H1 (cell line): ENCODE results near the gene PHACTR2. TPM values are rescaled to one million over a fixed set of nuclear protein-coding genes. Genes with fewer than 3 reads are reported as not detected.

ENCODE experiments used
- CTCF ChIA-PET: fragments of 300-600 bp; sonication (Branson Sonifier 250); formaldehyde crosslinking; loops from one replicate; lab custom pipeline; 2021; ENCODE audit not compliant: partially characterized antibody; lab: Charles Lee
- POLR2A ChIA-PET: fragments of 300-600 bp; sonication (Branson Sonifier 250); formaldehyde crosslinking; loops from one replicate; lab custom pipeline; 2021; ENCODE audit warnings: inconsistent platforms; ENCODE audit not compliant: partially characterized antibody; lab: Charles Lee
- DNase-seq, 2 experiments: peaks; one replicate each; pipeline versions ENCODE4 v3.0.0 to v3.0.0-alpha.2; 2010 to 2022; ENCODE audit warnings: low spot score in 2 of 2, low read depth in 1 of 2, mixed read lengths in 1 of 2
- FAIRE-seq: peaks from 2 replicates; lab custom pipeline; 2011; peaks lifted over from hg19 to GRCh38; lab: Jason Lieb, UNC
- H2AFZ ChIP-seq: 2 replicates; pipeline ENCODE4 v1.8.1; 2012; ENCODE audit warnings: low read length, inconsistent platforms
- H2AK5ac ChIP-seq: 2 replicates; pipeline ENCODE4 v1.6.1; 2013; ENCODE audit warnings: low read depth, low read length
- H2BK120ac ChIP-seq: replicated peaks from 2 replicates; pipeline ENCODE3; 2013; ENCODE audit warnings: low read depth, low read length, inconsistent platforms
- H2BK12ac ChIP-seq: 2 replicates; pipeline ENCODE4 v1.6.1; 2013; ENCODE audit warnings: low read depth, low read length
- H2BK15ac ChIP-seq: 2 replicates; pipeline ENCODE4 v1.6.1; 2013; ENCODE audit warnings: low read length
- H2BK20ac ChIP-seq: 2 replicates; pipeline ENCODE4 v1.6.1; 2013; ENCODE audit warnings: low read length
- H2BK5ac ChIP-seq: 2 replicates; pipeline ENCODE4 v1.6.1; 2013; ENCODE audit warnings: low read depth, low read length
- H3K14ac ChIP-seq: 2 replicates; pipeline ENCODE4 v1.6.1; 2013; ENCODE audit warnings: inconsistent platforms; ENCODE audit not compliant: insufficient read length
- H3K18ac ChIP-seq: 2 replicates; pipeline ENCODE4 v1.6.1; 2013; ENCODE audit warnings: low read length; ENCODE audit errors: extremely low read depth
- H3K23ac ChIP-seq: 2 replicates; pipeline ENCODE4 v1.6.1; 2013; ENCODE audit warnings: inconsistent platforms; ENCODE audit not compliant: insufficient read length
- H3K23me2 ChIP-seq: 2 replicates; pipeline ENCODE4 v1.6.1; 2013; ENCODE audit warnings: low read depth, low read length
- H3K27ac ChIP-seq: 2 replicates; pipeline ENCODE4 v1.6.1; 2011; ENCODE audit warnings: low read depth, low read length, inconsistent platforms
- H3K27me3 ChIP-seq, 4 experiments: replicated peaks in 1 of 4; 1 replicate in 1 of 4; 2 replicates in 3 of 4; pipeline versions ENCODE4 v1.6.1 to v1.8.1; 2011 to 2013; ENCODE audit warnings: low read length in 3 of 4, mild to moderate bottlenecking in 3 of 4, inconsistent platforms in 2 of 4, mixed read lengths in 2 of 4, moderate library complexity in 1 of 4; ENCODE audit not compliant: control insufficient read depth in 3 of 4, insufficient read depth in 3 of 4; ENCODE audit errors: extremely low read depth in 1 of 4
- H3K36me3 ChIP-seq, 4 experiments: 2 replicates each; pipeline versions ENCODE4 v1.6.1 to v1.8.1; 2011 to 2013; ENCODE audit warnings: mild to moderate bottlenecking in 4 of 4, low read length in 3 of 4, moderate library complexity in 2 of 4, control low read depth in 1 of 4, inconsistent platforms in 1 of 4; ENCODE audit not compliant: insufficient read depth in 4 of 4, control insufficient read depth in 2 of 4
- H3K4ac ChIP-seq: replicated peaks from 2 replicates; pipeline ENCODE3; 2013; ENCODE audit warnings: low read length, low read depth, mixed read lengths, inconsistent platforms; ENCODE audit not compliant: insufficient read length
- H3K4me1 ChIP-seq, 4 experiments: replicated peaks in 1 of 4; 1 replicate in 1 of 4; 2 replicates in 3 of 4; pipeline versions ENCODE4 v1.6.1 to v1.8.1; 2011 to 2013; ENCODE audit warnings: low read length in 3 of 4, inconsistent platforms in 2 of 4, mixed read lengths in 1 of 4; ENCODE audit not compliant: insufficient read depth in 4 of 4, control insufficient read depth in 3 of 4
- H3K4me2 ChIP-seq, 2 experiments: 2 replicates each; pipeline versions ENCODE4 v1.6.1 to v1.8.1; 2011 to 2013; ENCODE audit warnings: low read depth in 2 of 2, low read length in 2 of 2, control low read depth in 1 of 2, inconsistent platforms in 1 of 2, mild to moderate bottlenecking in 1 of 2; ENCODE audit not compliant: insufficient read depth in 1 of 2
- H3K4me3 ChIP-seq, 4 experiments: fragments of 200-600, 300-600 bp in 1 of 4; sonication (generic), shearing (Covaris generic), sonication (Bioruptor Twin) in 1 of 4; 2 replicates each; pipeline versions ENCODE4 v1.5.1 to v1.8.1; 2011 to 2016; ENCODE audit warnings: low read length in 4 of 4, low read depth in 3 of 4, control low read depth in 2 of 4, inconsistent platforms in 2 of 4, mild to moderate bottlenecking in 2 of 4, mixed read lengths in 1 of 4, moderate library complexity in 1 of 4; ENCODE audit not compliant: insufficient read depth in 2 of 4; ENCODE audit errors: extremely low read depth in 1 of 4
- H3K56ac ChIP-seq: replicated peaks from 2 replicates; pipeline ENCODE3; 2013; ENCODE audit warnings: low read depth, mild to moderate bottlenecking, mixed read lengths, low read length, inconsistent platforms; ENCODE audit not compliant: insufficient read length
- H3K79me1 ChIP-seq: 2 replicates; pipeline ENCODE4 v1.6.1; 2013; ENCODE audit warnings: low read depth, low read length, control low read depth
- H3K79me2 ChIP-seq, 2 experiments: 2 replicates each; pipeline versions ENCODE4 v1.6.1 to v1.8.1; 2012 to 2013; ENCODE audit warnings: low read length in 2 of 2, mild to moderate bottlenecking in 2 of 2, inconsistent platforms in 1 of 2; ENCODE audit not compliant: insufficient read depth in 2 of 2, control insufficient read depth in 1 of 2
- H3K9ac ChIP-seq, 4 experiments: replicated peaks in 1 of 4; 1 replicate in 1 of 4; 2 replicates in 3 of 4; pipeline versions ENCODE4 v1.6.1 to v1.8.1; 2011 to 2013; ENCODE audit warnings: low read depth in 3 of 4, low read length in 3 of 4, control low read depth in 2 of 4, mild to moderate bottlenecking in 2 of 4, moderate library complexity in 2 of 4, inconsistent platforms in 1 of 4; ENCODE audit errors: extremely low read depth in 1 of 4
- H3K9me3 ChIP-seq, 2 experiments: 2 replicates each; pipeline versions ENCODE4 v1.6.1 to v1.8.1; 2012 to 2013; ENCODE audit warnings: mild to moderate bottlenecking in 2 of 2, moderate library complexity in 2 of 2, control low read depth in 1 of 2, inconsistent platforms in 1 of 2, low read depth in 1 of 2, low read length in 1 of 2, mixed read lengths in 1 of 2; ENCODE audit not compliant: insufficient read depth in 2 of 2
- H4K20me1 ChIP-seq, 2 experiments: replicated peaks in 1 of 2; 2 replicates each; pipeline versions ENCODE3 to v1.8.1; 2011 to 2013; ENCODE audit warnings: inconsistent platforms in 2 of 2, low read length in 2 of 2, mild to moderate bottlenecking in 1 of 2; ENCODE audit not compliant: insufficient read depth in 2 of 2, control insufficient read depth in 1 of 2
- H4K5ac ChIP-seq: 2 replicates; pipeline ENCODE4 v1.6.1; 2013; ENCODE audit warnings: low read length, low read depth, mixed read lengths, inconsistent platforms; ENCODE audit not compliant: insufficient read length
- H4K8ac ChIP-seq: 2 replicates; pipeline ENCODE4 v1.8.0; 2013; ENCODE audit warnings: mild to moderate bottlenecking, moderate library complexity, low read length, inconsistent platforms; ENCODE audit not compliant: insufficient read depth; ENCODE audit errors: extremely low read depth
- H4K91ac ChIP-seq: replicated peaks from 2 replicates; pipeline ENCODE3; 2013; ENCODE audit warnings: low read length, mixed read lengths, inconsistent platforms; ENCODE audit not compliant: insufficient read length
- BACH1 ChIP-seq: IDR thresholded peaks from 2 replicates; pipeline ENCODE4 v1.6.1; 2012; ENCODE audit warnings: low read length, improper control_type of control experiment
- BCL11A ChIP-seq, 2 experiments: IDR thresholded peaks; one replicate each; pipeline ENCODE4 v1.6.1; 2011; ENCODE audit warnings: low read depth in 2 of 2, low read length in 2 of 2, mild to moderate bottlenecking in 2 of 2
- RXRA ChIP-seq: IDR thresholded peaks from 2 replicates; pipeline ENCODE4 v1.6.1; 2011; ENCODE audit warnings: low read depth, mild to moderate bottlenecking, low read length, moderate library complexity; ENCODE audit not compliant: insufficient read depth
- SP1 ChIP-seq: IDR thresholded peaks from 2 replicates; pipeline ENCODE4 v1.6.1; 2011; ENCODE audit warnings: low read depth, low read length
- WGBS, 2 experiments: shearing (Covaris generic) in 1 of 2; methylation state at CpG; one replicate each; pipeline versions ENCODE4 v1.1.6 to v1.1.7; 2013 to 2015; ENCODE audit warnings: low lambda C conversion rate in 2 of 2, mixed read lengths in 2 of 2, inconsistent platforms in 1 of 2, low coverage in 1 of 2, missing lambda C conversion rate in 1 of 2; ENCODE audit not compliant: insufficient replicate concordance in 2 of 2, insufficient coverage in 1 of 2, insufficient read length in 1 of 2; ENCODE audit errors: extremely low coverage in 1 of 2, missing lambda C conversion rate in 1 of 2; 5-methylcytosine and 5-hydroxymethylcytosine counted together
- polyA plus RNA-seq, 7 experiments: library from polyadenylated mRNA; depleted of rRNA in 3 of 7; stranded (reverse) in 5 of 7; unstranded in 2 of 7; fragments of >200 nt in 5 of 7; fragments of 200-250 nt in 2 of 7; gene quantifications; 1 replicate in 5 of 7; 2 replicates in 1 of 7; 4 replicates in 1 of 7; pipeline versions ENCODE4 v1.2.1 to v1.2.3, GENCODE V29; 2011 to 2013; ENCODE audit warnings: missing spikeins in 2 of 7, mixed read lengths in 2 of 7
- total RNA-seq: library from RNA; stranded (reverse); fragmentation: NEBNext Ultra II Directional; extraction: Animal tissue kit (Norgen Biotek cat#: 25700); gene quantifications from 2 replicates; pipeline ENCODE4 v1.2.1, GENCODE V29; 2021

Gene PHACTR2
- total and polyA plus RNA-seq, 2 of the 8 experiments (the other 6 are each of a cell fraction or from before 2014, with no cell fraction given): 16.9 to 131 TPM

DNA sequence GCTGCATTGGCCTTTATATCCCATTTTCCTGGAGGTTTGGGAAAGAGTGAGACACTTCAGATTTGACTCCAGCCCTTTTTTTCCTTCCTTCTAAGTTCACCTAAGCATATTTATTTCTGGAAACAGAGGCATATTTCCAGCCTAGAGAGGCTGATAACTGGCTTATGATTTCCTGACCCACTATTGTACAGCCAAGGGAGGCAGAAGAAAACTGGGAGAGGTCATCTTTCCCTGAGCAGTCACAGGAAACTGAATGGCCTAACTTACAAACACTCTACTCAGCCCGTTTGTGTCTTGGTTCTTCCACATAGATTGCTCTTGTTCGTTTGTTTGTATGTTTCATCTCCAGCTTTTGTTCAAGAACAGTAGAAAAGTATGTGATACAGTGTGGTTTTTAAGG is 101.2 kb downstream of the PHACTR2 start:
- ChIA-PET CTCF (no interaction called here), POLR2A (no interaction called here)
- Histone ChIP-seq H3K4me2 (no peak overlapping the region), H3K4me1 (no peaks in the 10 kb centered on the region), H4K91ac (no peak overlapping the region), H2BK20ac (no peak overlapping the region), H2BK5ac (no peak overlapping the region), H2BK120ac (no peak overlapping the region), H3K79me1 (no peaks in the 10 kb centered on the region), H4K5ac (no peak overlapping the region), H4K8ac (no peak overlapping the region), H2AFZ (no peak overlapping the region), H3K27ac (no peak overlapping the region), H3K4me3 (no peak overlapping the region), H2AK5ac (no peak overlapping the region), H3K79me2 (no peaks in the 10 kb centered on the region), H3K14ac (no peak overlapping the region), H3K9ac (no peak overlapping the region), H3K9me3 (no peaks in the 10 kb centered on the region), H3K18ac (no peak overlapping the region), H3K56ac (no peak overlapping the region), H2BK15ac (no peak overlapping the region), H3K27me3 (no peaks in the 10 kb centered on the region), H3K36me3 (peaks cover 5 to 78% (median 31%) of the 10 kb centered on the region in 4 experiments), H3K23me2 (peaks cover 2% of the 10 kb centered on the region; the same call in 1 of the 2 replicates), H2BK12ac (no peak overlapping the region), H4K20me1 (no peaks in the 10 kb centered on the region), H3K23ac (no peak overlapping the region), H3K4ac (no peak overlapping the region)
- 100% methylated on average over 2 of the region's 2 CpGs; no CpG with 5 or more reads in 1 of the 2 experiments for WGBS, 2 experiments
- FAIRE-seq: no peak
- DNase-seq: no peak
- TF ChIP-seq SP1: no peak
- TF ChIP-seq BCL11A (IDR thresholded peaks at IDR 0.05; ENCODE audit: low read depth in 2 of 2, low read length in 2 of 2): no peak
- TF ChIP-seq RXRA: no peak
- TF ChIP-seq BACH1: no peak
